C1 segment of cervical spinal cord (tissue), 14 donors: ENCODE data around the gene SERINC2.
"Not testable (repeated sequence)": the region's sequence is repeated elsewhere in the genome, so short reads cannot be mapped to it uniquely, and the experiment has no call there.

Source experiments
- DNase-seq, 14 donors: peaks; one replicate each; lab custom pipeline; 2025; lab: John Stamatoyannopoulos, UW

The SERINC2 gene

DNA sequence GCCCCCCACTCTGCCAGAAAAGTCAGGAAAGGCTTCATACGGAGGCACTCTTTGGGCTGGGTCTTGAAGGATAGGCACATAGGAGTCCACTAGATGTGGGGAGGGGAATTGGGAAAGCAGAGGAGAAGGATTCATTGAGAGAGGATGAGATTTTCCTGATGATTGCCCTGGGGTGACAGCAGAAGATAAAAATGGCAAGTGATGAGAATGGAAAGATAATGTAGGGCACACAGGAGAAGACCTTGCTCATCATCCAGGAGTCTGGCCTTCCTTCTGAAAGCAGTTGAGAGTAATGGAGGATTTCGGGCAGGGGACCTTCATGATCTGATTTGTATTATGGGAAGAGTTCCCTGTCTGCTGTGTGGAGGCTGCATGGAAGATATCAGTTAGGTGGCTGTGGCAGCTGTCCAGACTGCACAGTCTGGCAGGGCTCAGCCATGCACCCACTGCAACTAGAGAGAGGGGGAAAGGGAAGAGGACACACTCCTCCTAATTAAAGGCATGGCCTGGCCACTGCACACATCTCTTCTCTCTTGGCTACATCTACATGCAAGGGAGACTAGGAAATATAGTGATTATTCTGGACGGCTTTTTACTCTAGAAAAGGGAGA, 30.5 kb upstream of the SERINC2 start:
- no peak for DNase-seq

DNA sequence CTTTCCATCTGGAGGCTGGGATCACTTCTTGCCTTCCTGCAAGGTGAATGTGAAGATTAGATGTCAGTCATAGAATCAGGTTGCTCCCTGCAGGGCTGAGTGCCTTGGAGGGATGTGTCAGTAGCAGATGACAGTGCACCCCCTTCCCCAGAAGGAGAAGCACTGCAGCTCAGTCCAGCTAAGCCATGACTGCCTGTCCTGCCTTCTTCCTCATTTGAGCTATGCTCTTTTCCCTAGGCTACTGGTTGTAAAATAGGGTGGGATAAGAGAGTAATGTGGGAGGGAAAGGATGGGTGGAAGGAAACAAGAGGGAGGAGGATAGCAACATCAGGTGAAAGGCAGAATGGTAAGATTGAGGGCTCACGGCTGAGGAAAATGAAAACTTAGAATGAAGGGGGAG, 29.0 kb upstream of the SERINC2 start:
- no peak for DNase-seq

DNA sequence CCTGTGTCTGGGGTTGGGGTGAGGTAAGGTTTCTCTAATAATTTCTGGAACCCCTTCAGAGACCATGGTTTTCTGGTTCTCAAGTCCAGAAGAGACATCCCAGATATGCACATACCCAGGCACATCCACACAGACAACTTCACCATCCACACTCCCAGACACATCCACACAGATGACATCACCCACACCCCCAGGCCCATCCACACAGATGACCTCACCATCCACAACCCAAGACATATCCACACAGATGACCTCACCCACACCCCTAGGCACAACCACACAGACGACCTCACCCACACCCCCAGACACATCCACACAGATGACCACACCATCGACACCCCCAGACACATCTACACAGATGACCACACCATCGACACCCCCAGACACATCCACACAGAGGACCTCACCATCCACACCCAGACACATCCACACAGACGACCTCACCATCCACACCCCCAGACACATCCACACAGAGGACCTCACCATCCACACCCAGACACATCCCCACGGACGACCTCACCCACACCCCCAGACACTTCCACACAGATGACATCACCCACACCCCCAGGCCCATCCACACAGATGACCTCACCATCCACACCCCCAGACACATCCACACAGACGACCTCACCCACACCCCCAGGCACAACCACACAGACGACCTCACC, 26.3 kb upstream of the SERINC2 start:
- DNase-seq = not testable (repeated sequence)

- no peak for DNase-seq
These were observed 25.4 kb upstream of the SERINC2 start for GRCh38 chr1:31387612-31388011.

DNA sequence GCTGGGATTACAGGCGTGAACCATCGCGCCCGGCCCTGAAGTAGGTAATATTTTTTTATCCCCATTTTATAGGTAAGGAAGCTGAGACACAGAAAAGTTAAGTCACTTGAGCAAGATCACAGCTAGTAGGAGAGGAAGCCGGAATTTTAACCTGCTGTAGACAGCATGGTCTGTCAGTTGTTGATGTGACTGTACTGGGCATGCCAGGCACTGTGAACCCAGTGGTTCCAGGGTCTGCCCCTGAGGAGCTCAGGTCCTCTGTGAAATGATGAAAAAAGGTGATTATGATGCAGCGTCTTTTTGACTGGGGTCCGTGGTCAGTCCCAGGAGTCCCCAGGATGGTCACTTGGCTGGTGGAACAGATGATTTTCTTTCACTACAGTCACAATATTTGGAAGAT, 23.4 kb upstream of the SERINC2 start:
- DNase-seq = no peak

DNA sequence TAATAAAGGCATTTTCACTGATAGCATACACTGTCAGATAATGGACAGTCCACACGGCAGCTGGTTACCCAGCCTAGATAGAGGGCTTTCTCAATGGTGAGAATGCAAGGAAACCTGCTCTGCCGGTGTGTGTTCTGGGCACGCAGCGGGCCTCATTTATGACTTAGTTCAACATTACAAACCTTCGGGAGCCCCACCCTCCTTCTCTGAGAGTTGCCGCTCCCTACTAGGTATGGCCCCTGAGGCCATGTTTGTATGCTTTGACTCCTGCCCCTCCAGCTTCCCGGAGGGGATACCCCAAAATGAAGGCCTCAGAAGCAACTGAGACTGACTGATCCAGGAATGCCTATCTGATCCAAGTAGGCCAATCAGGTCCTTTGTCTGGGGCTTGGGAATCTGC, 22.9 kb upstream of the SERINC2 start:
- DNase-seq = no peak

- DNase-seq = no peak
These were observed 19.6 kb upstream of the SERINC2 start for GRCh38 chr1:31393463-31393862.

DNA sequence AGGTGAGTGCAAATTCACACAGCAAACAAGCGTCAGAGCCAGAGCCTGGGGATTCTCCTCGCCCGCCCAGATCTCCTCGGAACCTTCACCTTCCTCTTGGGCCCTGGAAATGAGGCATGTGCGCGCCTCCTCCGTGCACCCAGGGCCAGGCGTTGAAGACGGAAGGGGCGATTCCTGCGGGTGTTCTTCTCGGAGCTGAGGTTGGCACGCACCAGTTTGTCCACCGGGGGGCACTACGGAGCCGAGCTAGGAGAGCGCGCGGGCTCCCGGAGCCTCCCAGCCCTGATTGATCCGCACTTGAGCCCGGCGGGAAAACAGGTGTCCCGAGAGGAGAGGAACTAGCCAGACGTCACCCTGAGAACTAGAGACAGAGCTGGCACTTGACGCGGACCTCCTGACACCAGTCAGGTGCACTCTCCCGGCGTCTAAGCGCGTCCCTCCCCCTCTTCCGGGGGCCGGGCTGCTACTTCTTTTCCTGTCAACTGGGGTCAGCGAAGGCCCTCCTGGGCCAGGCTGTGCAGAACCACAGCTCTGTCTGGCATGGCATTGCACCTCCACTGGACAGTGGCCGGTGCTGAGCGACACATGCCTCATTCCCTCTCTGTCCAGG, 18.3 kb upstream of the SERINC2 start:
- DNase-seq = peak in 12 of 14 donors; percentile 20 to 81 (median 60)

GRCh38 chr1:31396633-31397351, 16.2 kb upstream of the SERINC2 start:
- DNase-seq = no peak

DNA sequence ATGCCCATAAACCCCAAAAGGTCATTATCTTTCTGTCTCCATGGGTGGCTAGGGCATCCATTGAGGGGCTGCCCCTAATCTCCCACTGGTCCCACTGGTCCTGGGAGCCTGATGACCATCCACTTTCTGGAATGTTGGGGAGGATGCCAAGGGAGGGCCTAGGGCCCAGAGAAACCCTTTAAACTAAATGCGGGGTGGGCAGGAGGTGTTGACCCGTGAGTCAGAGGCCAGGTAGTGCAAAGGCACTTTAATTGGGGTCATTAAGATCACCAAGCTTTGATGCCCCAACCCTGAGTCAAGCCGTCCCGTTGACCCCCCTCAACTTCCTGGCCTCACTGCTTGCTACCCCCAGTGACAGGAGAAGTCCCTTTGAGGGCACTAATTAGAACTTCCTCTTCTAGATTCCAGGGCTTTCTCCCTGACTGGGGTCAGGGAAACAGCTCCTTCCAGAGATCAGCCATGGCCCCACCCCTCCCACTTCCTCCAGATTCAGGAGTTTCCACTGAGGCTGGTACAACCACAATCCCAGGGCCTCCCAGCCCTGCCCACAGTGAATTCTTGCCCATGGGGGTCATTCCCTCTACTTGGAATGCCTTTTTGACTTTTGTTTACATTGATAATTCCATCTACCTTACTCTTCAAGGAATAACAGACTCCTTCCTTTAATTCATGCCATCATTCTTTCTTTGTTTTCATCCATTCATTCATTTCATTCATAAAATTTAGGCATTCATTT, 15.5 kb upstream of the SERINC2 start:
- no peak for DNase-seq

GRCh38 chr1:31398246-31398645, 14.8 kb upstream of the SERINC2 start:
- DNase-seq = no peak

- no peak for DNase-seq
These were observed 13.0 kb upstream of the SERINC2 start for GRCh38 chr1:31399976-31400375.

DNA sequence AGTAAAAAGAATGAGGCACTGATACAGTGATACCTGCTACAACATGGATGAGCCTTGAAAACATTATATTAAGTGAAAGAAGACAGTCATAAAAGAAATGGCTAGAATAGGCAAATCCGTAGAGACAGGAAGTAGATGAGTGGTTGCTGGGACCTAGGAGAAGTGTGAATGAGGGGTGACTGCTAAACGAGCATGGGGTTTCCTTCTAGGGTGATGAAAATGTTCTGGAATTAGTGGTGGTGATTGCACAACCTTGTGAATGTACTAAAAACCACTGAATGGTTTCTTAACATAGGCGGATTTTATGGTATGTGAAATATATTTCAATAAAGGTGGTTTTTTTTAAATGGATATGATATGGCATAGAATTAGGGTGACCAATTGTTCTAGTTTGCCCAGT, 12.6 kb upstream of the SERINC2 start:
- DNase-seq = no peak

GRCh38 chr1:31401241-31401640, 11.8 kb upstream of the SERINC2 start:
- no peak for DNase-seq

GRCh38 chr1:31405578-31406245, 7.3 kb upstream of the SERINC2 start:
- no peak for DNase-seq

- DNase-seq = no peak
These were observed 5.9 kb upstream of the SERINC2 start for GRCh38 chr1:31407029-31407626.

GRCh38 chr1:31408788-31409318, 4.2 kb upstream of the SERINC2 start:
- no peak for DNase-seq

GRCh38 chr1:31409946-31410858, 2.8 kb upstream of the SERINC2 start:
- DNase-seq = no peak

- DNase-seq = no peak
These were observed 2.1 kb upstream of the SERINC2 start for GRCh38 chr1:31410871-31411270.

DNA sequence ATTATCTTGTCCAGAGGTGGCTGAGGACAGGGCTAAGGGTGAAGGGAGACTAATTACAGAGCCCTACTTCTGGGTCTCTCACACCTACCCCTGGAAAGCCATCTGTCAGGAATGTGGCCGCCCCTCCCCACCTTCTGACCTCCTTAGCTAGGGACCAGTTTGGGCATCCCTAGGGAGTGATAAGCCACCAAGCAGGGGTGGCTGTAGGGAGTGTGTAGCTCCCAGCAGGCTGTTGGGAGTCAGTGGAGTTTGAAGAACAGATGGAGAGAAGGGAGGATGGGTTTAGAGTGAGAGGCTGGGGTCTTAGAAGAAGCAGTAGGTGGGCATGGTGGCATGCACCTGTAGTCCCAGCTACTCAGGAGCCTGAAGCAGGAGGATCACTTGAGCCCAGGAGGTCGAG, 808 bp upstream of the SERINC2 start:
- DNase-seq = no peak
